Osteoblast (primary cell): ENCODE data around the gene SLC25A47. TPM values are rescaled to one million over a fixed set of nuclear protein-coding genes. Genes with fewer than 3 reads are reported as not detected.
"Not testable (repeated sequence)": the region's sequence is repeated elsewhere in the genome, so short reads cannot be mapped to it uniquely, and the experiment has no call there.

Experiments
- DNase-seq: peaks from one replicate; pipeline ENCODE4 v3.0.0; 2011; ENCODE audit warnings: low spot score, mixed read lengths; ENCODE audit not compliant: insufficient read length; ENCODE audit errors: missing footprints
- H2AFZ ChIP-seq: 2 replicates; pipeline ENCODE4 v1.6.0; 2011; ENCODE audit warnings: mild to moderate bottlenecking, low read length
- H3K27ac ChIP-seq: 2 replicates; pipeline ENCODE4 v1.5.1; 2011; ENCODE audit warnings: mild to moderate bottlenecking, low read depth, low read length, moderate library complexity
- H3K27me3 ChIP-seq: 2 replicates; pipeline ENCODE4 v1.6.0; 2012; ENCODE audit warnings: mild to moderate bottlenecking, control low read depth, inconsistent platforms, low read length, moderate library complexity; ENCODE audit not compliant: insufficient read depth
- H3K36me3 ChIP-seq: 2 replicates; pipeline ENCODE4 v1.5.1; 2011; ENCODE audit warnings: mild to moderate bottlenecking, low read length, control low read depth, moderate library complexity; ENCODE audit not compliant: insufficient read depth
- H3K4me1 ChIP-seq: 2 replicates; pipeline ENCODE4 v1.5.1; 2011; ENCODE audit warnings: mild to moderate bottlenecking, low read length, control low read depth, moderate library complexity; ENCODE audit not compliant: insufficient read depth
- H3K4me2 ChIP-seq: 2 replicates; pipeline ENCODE4 v1.6.0; 2011; ENCODE audit warnings: mild to moderate bottlenecking, low read length; ENCODE audit not compliant: insufficient read depth
- H3K4me3 ChIP-seq: fragments of 200-600 bp; sonication (generic); 3 replicates; pipeline ENCODE4 v1.5.1; 2012; ENCODE audit warnings: mild to moderate bottlenecking, low read length, inconsistent platforms; ENCODE audit not compliant: insufficient read depth
- H3K79me2 ChIP-seq: 2 replicates; pipeline ENCODE4 v1.6.0; 2012; ENCODE audit warnings: mild to moderate bottlenecking, low read length, control low read depth, inconsistent platforms; ENCODE audit not compliant: insufficient read depth
- H3K9me3 ChIP-seq: 2 replicates; pipeline ENCODE4 v1.5.1; 2011; ENCODE audit warnings: low read depth, low read length, control low read depth
- H4K20me1 ChIP-seq: 2 replicates; pipeline ENCODE4 v1.6.0; 2012; ENCODE audit warnings: mild to moderate bottlenecking, low read length, control low read depth; ENCODE audit not compliant: insufficient read depth
- total RNA-seq: library from RNA; depleted of rRNA; stranded (reverse); fragments of >200 nt; gene quantifications from 2 replicates; pipeline ENCODE4 v1.2.3, GENCODE V29; 2012
- TF ChIP-seq, protein P1 (sequence below): IDR thresholded peaks from 2 replicates; pipeline ENCODE4 v1.5.1; 2011; ENCODE audit warnings: mild to moderate bottlenecking, low read depth, low read length, moderate library complexity; ENCODE audit errors: extremely low read depth

The SLC25A47 gene
- total RNA-seq, 1 donor: not detected

DNA sequence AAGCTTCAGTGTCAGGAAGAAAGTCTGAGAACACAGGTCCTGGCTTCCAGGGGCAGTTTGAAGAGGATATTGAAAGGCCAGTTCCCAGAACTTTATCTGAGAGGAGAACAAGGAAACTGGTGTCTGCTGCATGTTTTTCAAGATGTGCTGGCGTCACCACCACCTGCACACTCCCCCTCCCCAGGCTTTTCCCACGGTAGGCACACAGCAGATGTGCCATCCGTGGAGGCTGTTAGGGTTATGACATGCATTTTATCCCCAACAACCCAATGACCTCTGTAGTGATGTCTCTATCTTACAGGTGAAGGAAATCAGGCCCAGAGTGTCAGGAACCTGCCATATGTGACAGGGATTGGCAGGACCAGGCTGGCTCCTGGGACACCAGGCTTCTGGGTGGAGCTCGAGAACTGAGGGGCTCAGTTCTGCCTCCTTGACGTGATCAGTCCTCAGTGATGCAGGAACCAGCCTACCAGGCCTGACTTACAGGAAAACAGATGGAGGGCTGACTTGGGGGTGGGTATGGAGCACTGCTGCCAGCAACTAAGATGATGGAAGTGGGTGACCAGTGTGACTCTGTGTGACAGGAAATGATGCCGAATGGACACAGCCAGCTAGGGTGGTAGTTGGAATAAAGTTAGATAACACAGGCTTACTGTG is 16.8 kb downstream of the SLC25A47 start:
- no peaks in the 10 kb centered on the region for H3K27me3 ChIP-seq
- DNase-seq: peak; percentile 14
- H3K4me2 ChIP-seq: no peak overlapping the region
- H3K4me3 ChIP-seq: no peak overlapping the region
- H2AFZ ChIP-seq: no peak overlapping the region
- H3K27ac ChIP-seq: peak overlapping the region; percentile 80
- H3K4me1 ChIP-seq: peaks cover 10% of the 10 kb centered on the region
- H4K20me1 ChIP-seq: no peaks in the 10 kb centered on the region
- TF ChIP-seq, protein P1, sequence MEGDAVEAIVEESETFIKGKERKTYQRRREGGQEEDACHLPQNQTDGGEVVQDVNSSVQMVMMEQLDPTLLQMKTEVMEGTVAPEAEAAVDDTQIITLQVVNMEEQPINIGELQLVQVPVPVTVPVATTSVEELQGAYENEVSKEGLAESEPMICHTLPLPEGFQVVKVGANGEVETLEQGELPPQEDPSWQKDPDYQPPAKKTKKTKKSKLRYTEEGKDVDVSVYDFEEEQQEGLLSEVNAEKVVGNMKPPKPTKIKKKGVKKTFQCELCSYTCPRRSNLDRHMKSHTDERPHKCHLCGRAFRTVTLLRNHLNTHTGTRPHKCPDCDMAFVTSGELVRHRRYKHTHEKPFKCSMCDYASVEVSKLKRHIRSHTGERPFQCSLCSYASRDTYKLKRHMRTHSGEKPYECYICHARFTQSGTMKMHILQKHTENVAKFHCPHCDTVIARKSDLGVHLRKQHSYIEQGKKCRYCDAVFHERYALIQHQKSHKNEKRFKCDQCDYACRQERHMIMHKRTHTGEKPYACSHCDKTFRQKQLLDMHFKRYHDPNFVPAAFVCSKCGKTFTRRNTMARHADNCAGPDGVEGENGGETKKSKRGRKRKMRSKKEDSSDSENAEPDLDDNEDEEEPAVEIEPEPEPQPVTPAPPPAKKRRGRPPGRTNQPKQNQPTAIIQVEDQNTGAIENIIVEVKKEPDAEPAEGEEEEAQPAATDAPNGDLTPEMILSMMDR: no peak
- H3K9me3 ChIP-seq: no peaks in the 10 kb centered on the region
- H3K79me2 ChIP-seq: no peaks in the 10 kb centered on the region
- H3K36me3 ChIP-seq: peaks cover 51% of the 10 kb centered on the region

DNA sequence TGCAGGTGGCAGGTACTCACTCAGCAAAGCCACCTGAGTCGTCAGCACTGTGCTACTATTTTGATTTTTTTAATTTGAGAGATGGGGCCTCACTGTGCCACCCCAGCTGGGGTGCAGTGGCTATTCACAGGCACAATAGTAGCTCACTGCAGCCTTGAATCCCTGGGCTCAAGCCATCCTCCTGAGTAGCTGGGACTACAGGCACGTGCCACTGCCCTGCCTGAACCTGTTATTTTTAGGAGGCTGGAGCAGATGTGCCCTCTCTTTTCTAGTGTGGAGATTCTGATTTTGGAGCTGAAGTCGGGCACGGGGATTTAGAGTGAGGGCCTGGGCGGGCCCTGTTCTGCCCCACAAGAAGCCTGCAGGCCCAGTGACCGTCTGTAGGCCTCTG is 17.3 kb downstream of the SLC25A47 start:
- peaks cover 10% of the 10 kb centered on the region for H3K4me1 ChIP-seq
- H3K4me3 ChIP-seq: no peak overlapping the region
- DNase-seq: peak; percentile 35
- peaks cover 48% of the 10 kb centered on the region for H3K36me3 ChIP-seq
- H3K9me3 ChIP-seq: no peaks in the 10 kb centered on the region
- H3K79me2 ChIP-seq: no peaks in the 10 kb centered on the region
- H3K27ac ChIP-seq: peak overlapping the region; percentile 80
- H4K20me1 ChIP-seq: no peaks in the 10 kb centered on the region
- H3K4me2 ChIP-seq: no peak overlapping the region
- no peak overlapping the region for H2AFZ ChIP-seq
- H3K27me3 ChIP-seq: no peaks in the 10 kb centered on the region
- TF ChIP-seq, protein P1: no peak

DNA sequence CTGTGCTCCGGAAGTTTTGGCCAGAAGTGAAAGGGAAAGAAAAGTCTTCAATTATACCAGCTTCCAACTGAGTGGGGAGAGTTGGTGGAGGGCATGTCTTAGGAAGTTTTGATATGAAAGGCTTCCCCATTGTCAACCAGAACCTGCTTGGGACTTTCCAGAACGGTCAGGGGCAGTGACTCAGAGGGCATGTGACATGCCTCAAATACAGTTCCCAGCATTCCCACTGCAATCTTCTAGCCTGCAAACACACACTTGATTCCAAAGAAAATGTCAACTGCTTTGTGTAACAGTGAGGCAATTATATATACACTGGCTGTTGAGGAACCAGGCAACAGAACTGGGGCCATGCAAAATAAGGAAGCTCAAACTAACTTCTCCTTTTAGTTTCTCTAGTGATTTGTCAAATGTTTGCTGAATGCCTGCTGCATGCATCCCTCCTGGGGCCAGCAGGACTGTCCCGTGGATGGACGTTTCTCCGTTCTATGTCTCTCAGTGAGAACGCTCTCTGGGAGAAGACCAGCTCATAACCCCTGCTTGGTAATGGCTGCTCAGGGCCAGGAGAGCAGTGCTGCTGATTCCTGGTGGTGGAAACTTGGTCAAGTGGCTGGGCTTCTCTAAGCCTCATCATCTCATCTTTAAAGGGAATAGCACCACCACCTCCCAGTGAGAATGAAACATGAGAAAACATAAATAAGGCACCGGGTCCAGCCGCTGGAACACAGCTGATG is 18.3 kb downstream of the SLC25A47 start:
- peak overlapping the region; percentile 80 for H3K27ac ChIP-seq
- no peak overlapping the region for H3K4me3 ChIP-seq
- DNase-seq: peak; percentile 99
- TF ChIP-seq, protein P1: no peak
- no peaks in the 10 kb centered on the region for H3K27me3 ChIP-seq
- peaks cover 51% of the 10 kb centered on the region for H3K36me3 ChIP-seq
- H2AFZ ChIP-seq: peak overlapping the region; percentile 20
- H3K4me2 ChIP-seq: peak overlapping the region; percentile 41
- H4K20me1 ChIP-seq: no peaks in the 10 kb centered on the region
- no peaks in the 10 kb centered on the region for H3K79me2 ChIP-seq
- no peaks in the 10 kb centered on the region for H3K9me3 ChIP-seq
- H3K4me1 ChIP-seq: peaks cover 10% of the 10 kb centered on the region

DNA sequence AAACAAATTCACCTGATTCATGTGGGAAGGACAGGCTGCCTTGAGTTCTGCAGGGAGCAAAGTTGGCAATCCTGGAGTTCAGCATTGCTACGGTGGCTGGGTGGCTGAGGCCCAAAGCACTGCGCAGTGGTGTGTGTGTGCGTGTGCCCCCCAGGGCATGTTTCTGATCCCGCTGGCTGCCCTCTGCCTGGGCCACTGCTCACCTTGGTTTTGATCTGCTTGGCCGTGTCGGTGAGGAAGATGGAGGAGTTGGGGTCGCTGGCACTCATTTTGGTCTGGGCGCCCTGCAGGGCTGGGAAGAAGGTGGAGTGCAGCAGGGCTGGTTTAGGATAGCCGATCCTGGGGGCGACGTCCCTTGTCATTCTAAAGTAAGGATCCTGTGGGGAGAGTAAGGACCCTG is 19.1 kb downstream of the SLC25A47 start:
- no peak for DNase-seq
- no peak overlapping the region for H3K4me2 ChIP-seq

DNA sequence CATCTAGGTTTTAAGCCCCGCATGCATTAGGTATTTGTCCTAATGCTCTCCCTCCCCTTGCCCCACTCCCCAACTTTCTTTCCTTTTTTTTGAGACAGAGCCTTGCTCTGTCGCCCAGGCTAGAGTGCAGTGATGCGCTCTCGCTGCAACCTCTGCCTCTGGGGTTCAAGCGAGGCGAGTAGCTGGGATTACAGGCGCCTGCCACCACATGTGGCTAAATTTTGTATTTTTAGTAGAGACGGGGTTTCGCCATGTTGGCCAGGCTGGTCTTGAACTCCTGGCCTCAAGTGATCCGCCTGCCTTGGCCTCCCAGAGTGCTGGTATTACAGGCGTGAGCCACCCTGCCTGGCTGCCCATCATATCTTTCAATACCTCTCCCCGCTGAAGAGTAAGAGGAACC is 19.7 kb downstream of the SLC25A47 start:
- not testable (repeated sequence) for H3K4me3 ChIP-seq, H3K27ac ChIP-seq, H3K4me1 ChIP-seq, H4K20me1 ChIP-seq, H3K9me3 ChIP-seq, DNase-seq, H3K79me2 ChIP-seq, H3K27me3 ChIP-seq, H2AFZ ChIP-seq, H3K4me2 ChIP-seq
- peaks cover 49% of the 10 kb centered on the region for H3K36me3 ChIP-seq

More for the DNA sequence above, 19.1 kb downstream of the SLC25A47 start:
- Histone ChIP-seq H3K4me1 (peaks cover 10% of the 10 kb centered on the region), H3K4me3 (no peak overlapping the region), H3K36me3 (peaks cover 51% of the 10 kb centered on the region), H3K27ac (peak overlapping the region; percentile 80), H3K27me3 (no peaks in the 10 kb centered on the region), H2AFZ (no peak overlapping the region), H3K9me3 (no peaks in the 10 kb centered on the region), H4K20me1 (no peaks in the 10 kb centered on the region), H3K79me2 (no peaks in the 10 kb centered on the region)
- TF ChIP-seq, protein P1: no peak

DNA sequence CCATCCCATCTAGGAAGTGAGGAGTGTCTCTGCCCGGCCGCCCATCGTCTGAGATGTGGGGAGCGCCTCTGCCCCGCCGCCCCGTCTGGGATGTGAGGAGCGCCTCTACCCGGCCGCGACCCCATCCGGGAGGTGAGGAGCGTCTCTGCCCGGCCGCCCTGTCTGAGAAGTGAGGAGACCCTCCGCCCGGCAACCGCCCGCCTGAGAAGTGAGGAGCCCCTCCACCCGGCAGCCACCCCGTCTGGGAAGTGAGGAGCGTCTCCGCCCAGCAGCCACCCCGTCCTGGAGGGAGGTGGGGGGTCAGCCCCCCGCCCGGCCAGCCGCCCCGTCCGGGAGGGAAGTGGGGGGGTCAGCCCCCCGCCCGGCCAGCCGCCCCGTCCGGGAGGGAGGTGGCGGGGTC is 21.5 kb downstream of the SLC25A47 start:
- H3K27me3 ChIP-seq, H3K9me3 ChIP-seq, H2AFZ ChIP-seq, H3K4me2 ChIP-seq, H3K27ac ChIP-seq, H3K4me3 ChIP-seq, H4K20me1 ChIP-seq, H3K79me2 ChIP-seq, DNase-seq, H3K4me1 ChIP-seq: not testable (repeated sequence)
- H3K36me3 ChIP-seq: peaks cover 53% of the 10 kb centered on the region
